GM12878 (cell line): ENCODE measurements around the gene MAGEA9. TPM values are rescaled to one million over a fixed set of nuclear protein-coding genes. Genes with fewer than 3 reads are reported as not detected.
"Not testable (repeated sequence)": the region's sequence is repeated elsewhere in the genome, so short reads cannot be mapped to it uniquely, and the experiment has no call there.

Experiments used
- ATAC-seq: fragments of 200-7000 bp; cut with Tn5 transposase; 3 replicates; pipeline ENCODE4 v1.9.1; 2020; ENCODE audit warnings: mild to moderate bottlenecking, moderate library complexity
- BruUV-seq: library from RNA; stranded (reverse); fragments of 400-500 nt; replicated peaks from 2 replicates; lab custom pipeline; 2021; lab: Mats Ljungman, UMichigan
- CTCF ChIA-PET: fragments of 300-600 bp; sonication (Branson Sonifier 250); formaldehyde crosslinking; extraction: SDS; loops from one replicate; lab custom pipeline; 2021; ENCODE audit warnings: inconsistent platforms; lab: Yijun Ruan, JAX
- POLR2A ChIA-PET: fragments of 350-600 bp; formaldehyde crosslinking; extraction: SDS; loops from one replicate; lab custom pipeline; 2021; ENCODE audit warnings: inconsistent platforms; lab: Charles Lee
- RAD21 ChIA-PET: fragments of 300-600 bp; sonication (Branson Sonifier 250); formaldehyde crosslinking; loops from one replicate; lab custom pipeline; 2023; ENCODE audit warnings: antibody characterized with exemption; ENCODE audit not compliant: unreplicated experiment; lab: Charles Lee
- SMC1A ChIA-PET: fragments of 300-600 bp; sonication (Branson Sonifier 250); formaldehyde crosslinking; loops from one replicate; lab custom pipeline; 2023; ENCODE audit not compliant: unreplicated experiment, uncharacterized antibody; lab: Charles Lee
- DNase-seq: peaks from one replicate; pipeline ENCODE4 v3.0.0-alpha.2; 2011; ENCODE audit warnings: low read depth, low spot score
- FAIRE-seq: peaks from 3 replicates; lab custom pipeline; 2011; peaks lifted over from hg19 to GRCh38; lab: Jason Lieb, UNC
- H2AFZ ChIP-seq: 2 replicates; pipeline ENCODE4 v1.6.0; 2011; ENCODE audit warnings: low read depth, low read length, control low read depth; ENCODE audit not compliant: control insufficient read depth
- H3K27ac ChIP-seq: 2 replicates; pipeline ENCODE4 v1.5.1; 2011; ENCODE audit warnings: control low read depth; ENCODE audit not compliant: control insufficient read depth, insufficient read depth
- H3K27me3 ChIP-seq, 2 experiments: replicated peaks in 1 of 2; 2 replicates each; pipeline versions ENCODE4 v1.6.0 to v1.6.1; 2011; ENCODE audit warnings: low read length in 1 of 2; ENCODE audit not compliant: control insufficient read depth in 2 of 2, insufficient read depth in 2 of 2
- H3K36me3 ChIP-seq, 2 experiments: 2 replicates each; pipeline ENCODE4 v1.5.1; 2011; ENCODE audit warnings: low read length in 1 of 2; ENCODE audit not compliant: control insufficient read depth in 2 of 2, insufficient read depth in 2 of 2
- H3K4me1 ChIP-seq: 2 replicates; pipeline ENCODE4 v1.6.1; 2011; ENCODE audit warnings: mild to moderate bottlenecking, low read length, moderate library complexity, mixed read lengths; ENCODE audit not compliant: control insufficient read depth, insufficient read depth
- H3K4me2 ChIP-seq: 2 replicates; pipeline ENCODE4 v1.6.0; 2011; ENCODE audit warnings: control low read depth; ENCODE audit not compliant: control insufficient read depth, insufficient read depth
- H3K4me3 ChIP-seq: fragments of 200-600 bp; sonication (generic); 2 replicates; pipeline ENCODE4 v1.5.1; 2016
- H3K79me2 ChIP-seq: 2 replicates; pipeline ENCODE4 v1.6.0; 2011; ENCODE audit warnings: low read length; ENCODE audit not compliant: control insufficient read depth, insufficient read depth
- H3K9ac ChIP-seq: 2 replicates; pipeline ENCODE4 v1.8.0; 2011; ENCODE audit warnings: low read length, control low read depth, mixed read lengths; ENCODE audit not compliant: control insufficient read depth, insufficient read depth
- H3K9me3 ChIP-seq: replicated peaks from 3 replicates; pipeline ENCODE4 v1.5.1; 2011; ENCODE audit warnings: mild to moderate bottlenecking, low read length; ENCODE audit not compliant: control insufficient read depth, insufficient read depth
- H4K20me1 ChIP-seq: 2 replicates; pipeline ENCODE4 v1.6.0; 2011; ENCODE audit not compliant: control insufficient read depth, insufficient read depth
- ETV6 ChIP-seq, 2 experiments: fragments of 450-650 bp in 1 of 2; IDR thresholded peaks in 1 of 2; conservative IDR thresholded peaks in 1 of 2; 2 replicates each; pipeline ENCODE4 v1.6.1; 2014; ENCODE audit warnings: antibody characterized with exemption in 1 of 2, borderline replicate concordance in 1 of 2, low read depth in 1 of 2, mild to moderate bottlenecking in 1 of 2, moderate library complexity in 1 of 2
- RELA ChIP-seq: fragments of 450-650 bp; IDR thresholded peaks from 2 replicates; pipeline ENCODE4 v1.8.0; 2014; ENCODE audit warnings: borderline replicate concordance; ENCODE audit not compliant: partially characterized antibody
- RUNX3 ChIP-seq: IDR thresholded peaks from 2 replicates; pipeline ENCODE4 v1.6.1; 2012; ENCODE audit warnings: low read length, inconsistent platforms
- TCF12 ChIP-seq: IDR thresholded peaks from 2 replicates; pipeline ENCODE4 v1.6.1; 2011; ENCODE audit warnings: low read depth, mild to moderate bottlenecking, low read length
- ZNF274 ChIP-seq: IDR thresholded peaks from one replicate; pipeline ENCODE4 v1.8.0; 2011; ENCODE audit not compliant: insufficient read length, insufficient read depth
- WGBS: methylation state at CpG from one replicate; pipeline ENCODE4 v1.1.6; 2016; ENCODE audit warnings: low lambda C conversion rate; ENCODE audit not compliant: insufficient replicate concordance, insufficient coverage; ENCODE audit errors: missing lambda C conversion rate; 5-methylcytosine and 5-hydroxymethylcytosine counted together
- in situ Hi-C: fragments of 300-500 bp; cut with MboI; formaldehyde crosslinking; loops from 9 replicates; pipeline ENCODE4 v1.14.3; 2018; ENCODE audit warnings: mixed read lengths
- intact Hi-C: fragments of 100-400 bp; cut with micrococcal nuclease; formaldehyde crosslinking; loops from one replicate; pipeline ENCODE4 v1.14.2; 2022; ENCODE audit not compliant: unreplicated experiment
- polyA plus RNA-seq, 11 experiments: library from polyadenylated mRNA; depleted of rRNA in 4 of 11; unstranded in 6 of 11; stranded (reverse) in 5 of 11; fragments of >200 nt; fragmentation: Nextera tagmentation in 4 of 11; fragmentation: Illumina TruSeq in 1 of 11; extraction: Ambion mirVana in 4 of 11; extraction: Trizol in 1 of 11; gene quantifications; 1 replicate in 1 of 11; 2 replicates in 10 of 11; pipeline versions ENCODE4 v1.2.1 to v1.2.3, GENCODE V29; 2011 to 2016; ENCODE audit warnings: inconsistent platforms in 2 of 11, missing spikeins in 2 of 11, low read depth in 1 of 11
- total RNA-seq, 4 experiments: library from RNA; depleted of rRNA in 3 of 4; stranded (reverse); fragments of >200 nt in 3 of 4; fragmentation: Illumina TruSeq in 1 of 4; extraction: Trizol in 1 of 4; gene quantifications; 2 replicates each; pipeline versions ENCODE4 v1.2.1 to v1.2.3, GENCODE V29; 2013 to 2021

Gene MAGEA9
- total and polyA plus RNA-seq, 10 of the 15 experiments (the other 5 are each of a cell fraction or from before 2014, with no cell fraction given) = not detected

GRCh38 chrX:149759824-149760223, 21.9 kb upstream of the MAGEA9 start:
- no peaks in the 10 kb centered on the region for H3K4me1 ChIP-seq
- in situ Hi-C loops (no loop called here), intact Hi-C loops (loop anchor here (10.0 kb wide), 2 partner anchors 55 to 65 kb away; no protein-coding TSS in a partner anchor)
- H3K4me2 ChIP-seq = no peak overlapping the region
- H2AFZ ChIP-seq = no peak overlapping the region
- ChIA-PET SMC1A (no interaction called here), POLR2A (no interaction called here), CTCF (no interaction called here), RAD21 (no interaction called here)
- no peak overlapping the region for H3K27ac ChIP-seq
- WGBS = 39% methylated on average over 7 of the region's 7 CpGs
- no peak for DNase-seq
- H4K20me1 ChIP-seq = no peaks in the 10 kb centered on the region
- H3K4me3 ChIP-seq = no peak overlapping the region
- no peaks in the 10 kb centered on the region for H3K79me2 ChIP-seq
- H3K9me3 ChIP-seq = no peaks in the 10 kb centered on the region; the same call in 2 of the 3 replicates
- H3K36me3 ChIP-seq = no peaks in the 10 kb centered on the region
- H3K9ac ChIP-seq = no peak overlapping the region
- FAIRE-seq = no peak
- no TSS peak for BruUV-seq
- no peaks in the 10 kb centered on the region for H3K27me3 ChIP-seq
- ATAC-seq = no peak
- TF ChIP-seq RUNX3 = no peak
- TF ChIP-seq ETV6 (conservative IDR thresholded peaks at IDR 0.05 in 1 of 2, IDR thresholded peaks at IDR 0.05 in 1 of 2; ENCODE audit: borderline replicate concordance in 1 of 2, low read depth in 1 of 2) = no peak

- RAD21 ChIA-PET = no interaction called here
- no peak overlapping the region for H3K27ac ChIP-seq
- FAIRE-seq (no peak), DNase-seq (no peak), ATAC-seq (no peak)
- H4K20me1 ChIP-seq = no peaks in the 10 kb centered on the region
- no peak overlapping the region for H3K4me2 ChIP-seq
- no peak overlapping the region for H2AFZ ChIP-seq
- no peaks in the 10 kb centered on the region for H3K4me1 ChIP-seq
- CTCF ChIA-PET = no interaction called here
- no peak overlapping the region for H3K4me3 ChIP-seq
- no peaks in the 10 kb centered on the region for H3K27me3 ChIP-seq
- no peaks in the 10 kb centered on the region for H3K36me3 ChIP-seq
- TF ChIP-seq TCF12 (no peak), ZNF274 (no peak), RELA (no peak)
- SMC1A ChIA-PET = no interaction called here
- in situ Hi-C loops = no loop called here
- H3K79me2 ChIP-seq = no peaks in the 10 kb centered on the region
- no peak overlapping the region for H3K9ac ChIP-seq
- POLR2A ChIA-PET = no interaction called here
- WGBS = 46% methylated on average over 3 of the region's 3 CpGs
- H3K9me3 ChIP-seq = no peaks in the 10 kb centered on the region; the same call in 2 of the 3 replicates
- intact Hi-C loops = no loop called here
- no TSS peak for BruUV-seq
These were observed 20.8 kb upstream of the MAGEA9 start for GRCh38 chrX:149760965-149761364.

- H3K9ac ChIP-seq, RAD21 ChIA-PET, H4K20me1 ChIP-seq, H3K27ac ChIP-seq, H3K4me1 ChIP-seq, in situ Hi-C loops, H3K9me3 ChIP-seq, intact Hi-C loops, DNase-seq, H3K36me3 ChIP-seq, H2AFZ ChIP-seq, H3K4me2 ChIP-seq, H3K4me3 ChIP-seq, ATAC-seq, CTCF ChIA-PET, SMC1A ChIA-PET, POLR2A ChIA-PET, FAIRE-seq, BruUV-seq, H3K27me3 ChIP-seq, H3K79me2 ChIP-seq: not testable (repeated sequence)
- WGBS = 62% methylated on average over 19 of the region's 22 CpGs
These were observed 19.7 kb upstream of the MAGEA9 start for GRCh38 chrX:149761858-149762674.
